NCI-H146 (cell line): ENCODE measurements around the gene CEP170.
"Not testable (repeated sequence)": the region's sequence is repeated elsewhere in the genome, so short reads cannot be mapped to it uniquely, and the experiment has no call there.

ENCODE experiments used
- DNase-seq: peaks from one replicate; lab custom pipeline; 2025; lab: John Stamatoyannopoulos, UW

CEP170 gene

GRCh38 chr1:243233908-243234307, 21.2 kb downstream of the CEP170 start:
- DNase-seq: no peak

- peak; percentile 6 for DNase-seq
Measured at GRCh38 chr1:243230914-243231313, 24.2 kb downstream of the CEP170 start.

GRCh38 chr1:243229526-243229925, 25.6 kb downstream of the CEP170 start:
- DNase-seq: no peak

GRCh38 chr1:243227622-243228021, 27.5 kb downstream of the CEP170 start:
- no peak for DNase-seq

- no peak for DNase-seq
Measured at GRCh38 chr1:243218059-243218458, 37.0 kb downstream of the CEP170 start.

GRCh38 chr1:243217349-243217748, 37.7 kb downstream of the CEP170 start:
- DNase-seq: no peak

- no peak for DNase-seq
Measured at GRCh38 chr1:243216741-243217140, 38.3 kb downstream of the CEP170 start.

- not testable (repeated sequence) for DNase-seq
Measured at GRCh38 chr1:243215276-243215875, 39.7 kb downstream of the CEP170 start.

GRCh38 chr1:243213045-243213787, 41.9 kb downstream of the CEP170 start:
- no peak for DNase-seq

- not testable (repeated sequence) for DNase-seq
Measured at GRCh38 chr1:243211984-243212383, 43.1 kb downstream of the CEP170 start.

GRCh38 chr1:243205026-243205501, 50.0 kb downstream of the CEP170 start:
- DNase-seq: not testable (repeated sequence)

GRCh38 chr1:243204336-243204735, 50.7 kb downstream of the CEP170 start:
- not testable (repeated sequence) for DNase-seq

GRCh38 chr1:243203196-243203595, 51.9 kb downstream of the CEP170 start:
- not testable (repeated sequence) for DNase-seq

GRCh38 chr1:243201316-243201715, 53.8 kb downstream of the CEP170 start:
- DNase-seq: not testable (repeated sequence)

- not testable (repeated sequence) for DNase-seq
Measured at GRCh38 chr1:243197524-243197923, 57.6 kb downstream of the CEP170 start.

- not testable (repeated sequence) for DNase-seq
Measured at GRCh38 chr1:243193330-243193729, 61.8 kb downstream of the CEP170 start.

- not testable (repeated sequence) for DNase-seq
Measured at GRCh38 chr1:243186201-243186995, 68.7 kb downstream of the CEP170 start.

- not testable (repeated sequence) for DNase-seq
Measured at GRCh38 chr1:243184787-243185186, 70.3 kb downstream of the CEP170 start.

GRCh38 chr1:243183661-243184060, 71.4 kb downstream of the CEP170 start:
- not testable (repeated sequence) for DNase-seq

- not testable (repeated sequence) for DNase-seq
Measured at GRCh38 chr1:243183176-243183575, 71.9 kb downstream of the CEP170 start.

- DNase-seq: no peak
Measured at GRCh38 chr1:243179720-243180119, 75.4 kb downstream of the CEP170 start.

- DNase-seq: not testable (repeated sequence)
Measured at GRCh38 chr1:243177792-243178191, 77.3 kb downstream of the CEP170 start.
